D721Med (cell line): ENCODE results near the gene SH3BP4.

Experiments
- DNase-seq: peaks from one replicate; pipeline ENCODE4 v3.0.0; 2011; ENCODE audit warnings: low spot score; ENCODE audit not compliant: insufficient read length
- FAIRE-seq: peaks from 2 replicates; lab custom pipeline; 2011; peaks lifted over from hg19 to GRCh38; lab: Jason Lieb, UNC
- TF ChIP-seq, protein P1 (sequence below): IDR thresholded peaks from 2 replicates; pipeline ENCODE4 v1.5.1; 2012; ENCODE audit warnings: mild to moderate bottlenecking, control low read depth; ENCODE audit not compliant: insufficient read depth; ENCODE audit errors: missing control alignments

The SH3BP4 gene

DNA sequence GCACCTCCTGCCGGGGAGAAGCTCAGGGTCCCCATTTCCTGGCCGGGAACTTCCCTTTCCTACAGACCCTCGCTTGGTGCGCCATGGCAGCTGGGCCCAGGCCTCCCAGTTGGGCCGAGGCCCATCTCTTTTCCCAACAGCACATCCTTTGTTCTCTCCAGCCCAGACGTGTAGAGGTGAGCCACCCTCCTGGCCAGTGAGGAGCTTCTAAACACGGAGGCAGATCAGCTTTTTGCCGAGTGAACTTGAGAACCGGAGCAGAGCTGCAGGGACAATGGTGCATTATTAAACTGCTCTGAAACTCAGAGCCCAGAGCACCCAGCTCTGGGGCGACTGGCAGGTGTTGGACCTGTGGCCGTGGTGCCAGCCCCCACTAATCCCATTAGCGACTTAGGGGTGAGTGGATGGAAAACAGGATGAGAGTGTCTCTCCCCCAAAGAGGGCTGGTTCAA, 25.4 kb downstream of the SH3BP4 start:
- FAIRE-seq: no peak
- TF ChIP-seq, protein P1, sequence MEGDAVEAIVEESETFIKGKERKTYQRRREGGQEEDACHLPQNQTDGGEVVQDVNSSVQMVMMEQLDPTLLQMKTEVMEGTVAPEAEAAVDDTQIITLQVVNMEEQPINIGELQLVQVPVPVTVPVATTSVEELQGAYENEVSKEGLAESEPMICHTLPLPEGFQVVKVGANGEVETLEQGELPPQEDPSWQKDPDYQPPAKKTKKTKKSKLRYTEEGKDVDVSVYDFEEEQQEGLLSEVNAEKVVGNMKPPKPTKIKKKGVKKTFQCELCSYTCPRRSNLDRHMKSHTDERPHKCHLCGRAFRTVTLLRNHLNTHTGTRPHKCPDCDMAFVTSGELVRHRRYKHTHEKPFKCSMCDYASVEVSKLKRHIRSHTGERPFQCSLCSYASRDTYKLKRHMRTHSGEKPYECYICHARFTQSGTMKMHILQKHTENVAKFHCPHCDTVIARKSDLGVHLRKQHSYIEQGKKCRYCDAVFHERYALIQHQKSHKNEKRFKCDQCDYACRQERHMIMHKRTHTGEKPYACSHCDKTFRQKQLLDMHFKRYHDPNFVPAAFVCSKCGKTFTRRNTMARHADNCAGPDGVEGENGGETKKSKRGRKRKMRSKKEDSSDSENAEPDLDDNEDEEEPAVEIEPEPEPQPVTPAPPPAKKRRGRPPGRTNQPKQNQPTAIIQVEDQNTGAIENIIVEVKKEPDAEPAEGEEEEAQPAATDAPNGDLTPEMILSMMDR: no peak
- peak; percentile 71 for DNase-seq

DNA sequence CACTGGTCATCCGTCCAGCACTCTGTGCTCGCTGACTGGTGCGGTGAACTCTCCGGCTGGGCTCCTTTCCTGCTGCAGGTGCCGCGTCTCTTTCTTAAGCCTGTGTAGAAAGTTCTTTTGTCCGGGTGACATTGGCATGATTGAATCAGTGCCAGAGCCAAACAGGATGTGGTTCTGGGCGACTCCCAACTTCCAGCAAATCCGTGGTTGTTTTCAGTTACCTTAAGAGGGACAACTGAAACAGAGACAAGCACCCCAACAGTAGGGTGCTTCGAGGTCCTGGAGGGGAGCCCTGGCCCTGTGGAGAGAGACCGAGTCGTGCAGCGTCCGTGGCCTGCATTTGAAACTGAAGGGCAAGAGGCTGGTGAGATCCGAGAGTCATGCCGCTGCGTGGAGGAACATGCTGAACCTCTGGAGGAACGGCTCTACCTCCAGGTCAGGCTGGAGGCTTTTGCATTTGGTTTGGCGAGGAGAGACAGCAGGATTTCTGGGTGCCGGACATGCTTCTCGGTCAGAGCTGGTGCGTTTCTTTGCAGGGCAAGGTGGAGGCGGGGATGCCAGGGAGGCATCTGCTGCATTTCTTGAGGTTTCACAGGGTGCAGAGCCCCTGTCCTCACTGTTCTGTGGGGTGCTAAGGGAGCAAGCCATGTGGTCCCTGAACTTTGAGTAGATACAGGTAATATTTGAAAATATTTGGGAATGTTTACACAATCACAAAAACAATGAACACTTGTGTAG, 26.8 kb downstream of the SH3BP4 start:
- TF ChIP-seq, protein P1: no peak
- DNase-seq (no peak), FAIRE-seq (no peak)

DNA sequence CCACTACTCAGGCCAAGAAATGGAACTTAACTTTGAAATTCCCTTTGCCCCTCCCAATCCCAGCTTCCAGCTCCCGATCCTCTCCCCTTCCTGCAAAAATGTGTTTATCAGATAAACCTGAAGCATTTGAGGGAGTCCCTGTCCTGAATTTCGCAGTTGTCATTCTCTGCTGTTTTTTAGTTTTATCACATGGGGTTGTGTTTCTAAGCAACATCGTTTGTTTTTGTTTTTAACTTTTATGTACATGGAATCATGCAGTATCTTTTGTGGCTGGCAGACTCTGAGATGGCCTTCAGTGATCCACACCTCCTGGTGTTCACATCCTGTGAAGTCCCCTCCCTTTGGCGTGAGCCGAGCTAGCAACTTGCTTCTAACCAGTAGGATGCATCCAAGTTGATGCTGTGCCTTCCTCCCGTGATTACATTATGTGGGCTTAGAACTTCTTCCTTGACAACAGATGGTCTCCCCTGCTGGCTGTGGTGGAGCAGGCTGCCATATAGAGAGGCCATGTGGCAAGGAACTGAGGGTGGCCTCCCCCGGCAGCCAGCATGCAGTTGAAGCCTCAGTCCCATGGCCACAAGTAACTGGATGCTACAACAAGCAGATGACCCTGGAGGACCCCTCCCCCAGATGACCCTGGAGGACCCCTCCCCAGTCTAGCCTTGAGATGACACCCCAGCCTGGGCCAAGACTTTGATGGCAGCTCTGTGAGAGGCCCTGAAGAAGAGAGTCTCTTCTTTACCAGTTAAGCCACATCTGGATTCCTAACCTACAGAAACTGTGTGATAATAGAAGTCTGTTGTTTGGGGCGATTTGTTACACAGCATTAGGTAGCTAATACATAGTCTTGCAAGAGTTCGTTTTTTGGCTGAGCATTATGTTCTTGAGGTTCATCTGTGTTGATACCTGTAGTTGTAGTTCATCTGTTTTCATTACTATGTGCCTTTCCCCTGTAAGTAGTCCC, 27.7 kb downstream of the SH3BP4 start:
- TF ChIP-seq, protein P1: no peak
- no peak for DNase-seq
- FAIRE-seq: no peak

DNA sequence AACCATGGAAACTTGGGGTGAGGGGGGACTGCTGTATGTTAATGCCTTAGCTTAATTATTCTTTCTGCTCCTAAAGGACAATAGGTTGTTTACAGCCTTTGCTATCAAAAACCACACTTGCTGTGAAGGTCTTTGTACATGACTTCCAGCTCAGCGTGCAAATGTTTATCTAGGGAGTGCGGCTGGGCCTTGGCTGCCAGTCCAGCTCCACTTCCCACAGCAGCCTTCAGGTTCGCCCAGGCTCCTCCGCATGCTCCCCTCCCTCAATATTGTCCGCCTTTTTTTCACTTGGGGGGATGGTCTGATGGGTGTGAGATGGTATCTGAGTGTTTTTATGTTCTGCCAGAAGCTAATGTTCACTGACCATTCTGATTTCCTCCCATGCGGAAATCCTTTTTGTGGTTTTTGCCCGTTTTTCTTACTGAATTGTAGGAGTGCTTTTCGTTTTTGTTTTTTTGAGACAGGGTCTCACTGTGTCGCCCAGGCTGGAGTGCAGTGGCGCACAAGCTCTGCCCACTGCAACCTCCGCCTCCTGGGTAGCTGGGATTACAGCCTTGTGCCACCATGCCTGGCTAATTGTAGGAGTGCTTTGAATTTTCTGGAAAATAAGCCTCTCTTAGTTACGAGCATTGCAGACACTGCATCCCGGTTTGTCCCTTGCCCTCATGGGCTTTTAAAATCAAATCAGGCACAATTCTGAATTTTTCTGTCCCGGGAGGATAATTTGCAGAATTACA, 28.8 kb downstream of the SH3BP4 start:
- no peak for FAIRE-seq
- TF ChIP-seq, protein P1: no peak
- no peak for DNase-seq

DNA sequence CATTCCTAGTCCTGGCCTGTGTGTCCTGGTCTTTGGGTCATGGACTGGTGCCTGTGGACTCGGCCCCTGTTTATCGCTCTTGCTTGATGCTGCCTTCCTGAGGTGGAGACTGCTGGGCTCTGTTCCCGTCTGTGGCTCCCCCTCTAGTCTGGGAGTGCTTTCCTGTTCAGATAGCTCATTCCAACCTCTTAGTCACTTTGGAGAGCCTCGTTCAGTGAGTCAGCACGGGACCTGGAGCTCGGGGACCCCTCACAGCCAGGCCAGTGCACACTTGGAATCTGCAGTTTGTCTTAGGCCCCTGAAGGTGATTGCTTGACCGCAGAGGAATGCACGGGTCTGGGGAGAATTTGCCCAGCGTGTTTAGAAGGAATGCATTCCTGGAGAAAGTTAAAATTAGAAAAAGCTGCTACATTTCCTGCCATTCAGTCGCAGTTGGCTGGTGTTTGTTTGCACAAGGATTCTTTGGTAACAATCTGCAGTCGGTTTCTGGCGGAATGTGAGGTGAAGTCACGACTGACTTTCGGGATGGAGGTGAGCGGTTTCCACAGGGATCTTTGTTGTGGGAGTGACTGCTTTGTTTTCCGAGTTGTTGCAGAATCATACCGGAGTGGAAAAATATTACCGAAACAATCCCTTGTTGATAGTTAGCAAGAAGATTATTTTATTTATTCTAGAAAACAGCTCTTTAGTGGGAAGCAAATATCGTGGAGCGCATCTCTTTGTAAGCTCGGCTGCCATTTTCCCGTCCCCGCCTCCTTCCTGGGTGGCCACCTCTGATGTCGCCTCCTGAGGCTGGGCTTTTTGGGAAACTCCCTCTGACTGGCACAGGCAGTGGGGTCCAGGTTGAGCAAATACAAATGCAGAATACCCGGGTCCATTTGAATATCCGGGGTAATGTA, 29.6 kb downstream of the SH3BP4 start:
- TF ChIP-seq, protein P1: no peak
- FAIRE-seq (no peak), DNase-seq (no peak)
